Measurements from ENCODE around the gene TROAP. TPM values are rescaled to one million over a fixed set of nuclear protein-coding genes. Genes with fewer than 3 reads are reported as not detected.
"Not testable (repeated sequence)": the region's sequence is repeated elsewhere in the genome, so short reads cannot be mapped to it uniquely, and the experiment has no call there.

TROAP gene
- total RNA-seq, 1 donor from 2014 or later = 58.3 TPM

GRCh38 chr12:49296836-49297694, 26.0 kb upstream of the TROAP start:
- intact Hi-C loops (cut with micrococcal nuclease) = loop anchor here (1.0 to 5.0 kb wide), 3 partner anchors 9 to 215 kb away; no protein-coding TSS in a partner anchor
- peak; percentile 36 for DNase-seq (ENCODE audit: low spot score)
- Mint-ChIP-seq H3K4me1 (ENCODE audit: low read depth) (peaks cover 23% of the 10 kb centered on the region), H3K36me3 (ENCODE audit: low read depth) (no peaks in the 10 kb centered on the region), H3K27ac (no peak overlapping the region), H3K9me3 (no peaks in the 10 kb centered on the region), H3K4me3 (ENCODE audit: low read depth) (peak overlapping the region; percentile 57), H3K27me3 (ENCODE audit: low read depth) (peaks cover 46% of the 10 kb centered on the region)

GRCh38 chr12:49297695-49298060, 25.4 kb upstream of the TROAP start:
- no peak for DNase-seq (ENCODE audit: low spot score)
- no peaks in the 10 kb centered on the region for H3K9me3 Mint-ChIP-seq
- peaks cover 23% of the 10 kb centered on the region for H3K4me1 Mint-ChIP-seq (ENCODE audit: low read depth)
- H3K36me3 Mint-ChIP-seq (ENCODE audit: low read depth) = no peaks in the 10 kb centered on the region
- H3K27me3 Mint-ChIP-seq (ENCODE audit: low read depth) = peaks cover 46% of the 10 kb centered on the region
- no peak overlapping the region for H3K27ac Mint-ChIP-seq
- H3K4me3 Mint-ChIP-seq (ENCODE audit: low read depth) = peak overlapping the region; percentile 52
- intact Hi-C loops (cut with micrococcal nuclease) = loop anchor here (1.0 to 5.0 kb wide), 2 partner anchors 9 to 215 kb away; no protein-coding TSS in a partner anchor

- H3K27me3 Mint-ChIP-seq (ENCODE audit: low read depth) = peaks cover 46% of the 10 kb centered on the region
- no peak for DNase-seq (ENCODE audit: low spot score)
- no peaks in the 10 kb centered on the region for H3K36me3 Mint-ChIP-seq (ENCODE audit: low read depth)
- no peaks in the 10 kb centered on the region for H3K9me3 Mint-ChIP-seq
- intact Hi-C loops (cut with micrococcal nuclease) = loop anchor here (5.0 kb wide), 1 partner anchor 214 kb away; no protein-coding TSS in a partner anchor
- H3K4me1 Mint-ChIP-seq (ENCODE audit: low read depth) = peaks cover 23% of the 10 kb centered on the region
- no peak overlapping the region for H3K27ac Mint-ChIP-seq
- no peak overlapping the region for H3K4me3 Mint-ChIP-seq (ENCODE audit: low read depth)
Observed at GRCh38 chr12:49298160-49298559, 24.9 kb upstream of the TROAP start.

DNA sequence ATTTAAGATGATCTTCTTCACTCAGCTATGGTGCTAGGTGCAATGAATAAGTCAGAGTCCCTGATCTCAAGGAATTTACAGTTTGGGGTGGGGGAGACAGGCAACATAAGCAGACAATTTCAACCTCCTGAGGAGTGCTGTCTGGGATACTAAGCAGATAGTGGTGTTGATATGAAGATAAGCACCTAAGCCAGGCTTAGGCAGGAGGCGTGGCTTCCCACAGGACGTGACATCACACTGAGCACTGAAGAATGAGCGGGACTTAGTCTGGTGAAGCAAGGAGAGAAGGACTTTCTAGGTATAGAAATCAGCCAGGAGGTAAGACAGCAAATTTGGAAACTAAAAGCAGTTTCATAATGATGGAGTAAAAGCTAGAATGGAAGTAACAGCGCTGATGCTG, 21.3 kb upstream of the TROAP start:
- no peaks in the 10 kb centered on the region for H3K9me3 Mint-ChIP-seq
- intact Hi-C loops (cut with micrococcal nuclease) = no loop called here
- H3K4me3 Mint-ChIP-seq (ENCODE audit: low read depth) = no peak overlapping the region
- no peaks in the 10 kb centered on the region for H3K36me3 Mint-ChIP-seq (ENCODE audit: low read depth)
- peaks cover 29% of the 10 kb centered on the region for H3K27me3 Mint-ChIP-seq (ENCODE audit: low read depth)
- H3K27ac Mint-ChIP-seq = no peak overlapping the region
- H3K4me1 Mint-ChIP-seq (ENCODE audit: low read depth) = peaks cover 16% of the 10 kb centered on the region
- peak; percentile 26 for DNase-seq (ENCODE audit: low spot score)

DNA sequence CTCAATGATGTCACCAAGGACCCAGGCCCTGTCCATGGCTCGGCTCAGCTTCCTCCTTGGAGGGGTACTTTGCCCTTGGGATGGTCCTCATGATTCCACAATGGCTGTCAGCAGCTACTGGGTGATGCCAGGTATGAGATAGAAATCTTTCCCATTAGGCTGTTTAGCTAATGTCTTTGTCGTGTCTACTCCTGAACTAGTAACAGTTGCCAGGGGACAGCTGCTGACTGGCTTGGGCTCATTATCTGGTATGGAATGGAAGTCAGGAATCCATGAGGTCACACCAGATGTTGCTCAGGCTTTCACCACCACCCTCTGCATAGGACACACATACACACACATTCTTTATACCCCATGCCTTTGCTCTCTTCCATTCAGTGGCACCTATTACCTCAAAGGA, 18.9 kb upstream of the TROAP start:
- intact Hi-C loops (cut with micrococcal nuclease) = no loop called here
- H3K4me1 Mint-ChIP-seq (ENCODE audit: low read depth) = peaks cover 11% of the 10 kb centered on the region

GRCh38 chr12:49305762-49306510, 17.1 kb upstream of the TROAP start:
- H3K9me3 Mint-ChIP-seq = no peaks in the 10 kb centered on the region
- no peak for DNase-seq (ENCODE audit: low spot score)
- H3K36me3 Mint-ChIP-seq (ENCODE audit: low read depth) = no peaks in the 10 kb centered on the region
- H3K4me3 Mint-ChIP-seq (ENCODE audit: low read depth) = no peak overlapping the region
- peaks cover 32% of the 10 kb centered on the region for H3K27me3 Mint-ChIP-seq (ENCODE audit: low read depth)
- intact Hi-C loops (cut with micrococcal nuclease) = no loop called here
- peaks cover 11% of the 10 kb centered on the region for H3K4me1 Mint-ChIP-seq (ENCODE audit: low read depth)
- no peak overlapping the region for H3K27ac Mint-ChIP-seq

More for the DNA sequence above, 18.9 kb upstream of the TROAP start:
- no peak for DNase-seq (ENCODE audit: low spot score)
- Mint-ChIP-seq H3K36me3 (ENCODE audit: low read depth) (no peaks in the 10 kb centered on the region), H3K27ac (no peak overlapping the region), H3K4me3 (ENCODE audit: low read depth) (no peak overlapping the region), H3K27me3 (ENCODE audit: low read depth) (peaks cover 18% of the 10 kb centered on the region), H3K9me3 (no peaks in the 10 kb centered on the region)

DNA sequence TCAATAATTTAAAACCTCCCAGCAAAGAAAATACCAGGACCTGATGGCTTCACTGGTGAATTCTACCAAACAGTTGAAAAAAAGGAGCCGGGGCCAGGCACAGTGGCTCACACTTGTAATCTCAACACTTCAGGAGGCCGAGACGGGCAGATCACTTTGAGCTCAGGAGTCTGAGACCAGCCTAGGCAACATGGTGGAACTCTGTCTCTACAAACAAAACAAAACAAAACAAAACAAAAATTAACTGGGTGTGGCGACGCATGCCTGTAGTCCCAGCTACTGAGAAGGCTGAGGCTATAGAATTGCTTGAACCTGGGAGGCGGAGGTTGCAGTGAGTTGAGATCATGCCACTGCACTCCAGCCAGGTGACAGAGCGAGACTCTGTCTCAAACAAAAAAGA, 13.7 kb upstream of the TROAP start:
- H3K4me1 Mint-ChIP-seq (ENCODE audit: low read depth) = peaks cover 5% of the 10 kb centered on the region
- H3K4me3 Mint-ChIP-seq (ENCODE audit: low read depth) = no peak overlapping the region
- no peaks in the 10 kb centered on the region for H3K36me3 Mint-ChIP-seq (ENCODE audit: low read depth)
- no peaks in the 10 kb centered on the region for H3K9me3 Mint-ChIP-seq
- DNase-seq (ENCODE audit: low spot score) = no peak
- H3K27me3 Mint-ChIP-seq (ENCODE audit: low read depth) = peaks cover 40% of the 10 kb centered on the region
- no peak overlapping the region for H3K27ac Mint-ChIP-seq
- intact Hi-C loops (cut with micrococcal nuclease) = no loop called here

- DNase-seq (ENCODE audit: low spot score) = not testable (repeated sequence)
Observed at GRCh38 chr12:49310451-49311000, 12.5 kb upstream of the TROAP start.

DNA sequence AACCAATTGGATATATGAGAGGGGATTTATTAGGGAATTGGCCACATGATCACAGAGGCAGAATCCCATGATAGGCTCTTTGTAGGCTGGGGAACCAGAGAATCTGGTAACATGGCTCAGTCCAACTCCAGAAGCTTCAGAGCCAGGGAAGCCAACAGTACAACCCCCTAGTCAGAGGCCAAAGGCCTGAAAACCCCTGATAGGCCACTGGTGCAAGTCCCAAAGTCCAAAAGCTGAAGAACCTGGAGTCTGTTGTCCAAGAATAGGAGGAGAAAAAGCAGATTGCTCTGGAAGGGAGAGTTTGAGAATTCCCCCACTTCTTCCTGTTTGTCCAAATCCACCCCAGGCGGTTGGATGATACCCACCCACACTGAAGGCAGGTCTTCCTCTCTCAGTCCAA, 8.2 kb upstream of the TROAP start:
- intact Hi-C loops (cut with micrococcal nuclease) = no loop called here
- H3K27ac Mint-ChIP-seq = no peak overlapping the region
- H3K4me3 Mint-ChIP-seq (ENCODE audit: low read depth) = no peak overlapping the region
- no peak for DNase-seq (ENCODE audit: low spot score)
- H3K4me1 Mint-ChIP-seq (ENCODE audit: low read depth) = no peaks in the 10 kb centered on the region
- peaks cover 19% of the 10 kb centered on the region for H3K27me3 Mint-ChIP-seq (ENCODE audit: low read depth)
- no peaks in the 10 kb centered on the region for H3K36me3 Mint-ChIP-seq (ENCODE audit: low read depth)
- H3K9me3 Mint-ChIP-seq = no peaks in the 10 kb centered on the region

More at GRCh38 chr12:49310451-49311000, 12.5 kb upstream of the TROAP start:
- H3K4me1 Mint-ChIP-seq (ENCODE audit: low read depth); intact Hi-C loops (cut with micrococcal nuclease); H3K36me3 Mint-ChIP-seq (ENCODE audit: low read depth); H3K9me3 Mint-ChIP-seq; H3K27ac Mint-ChIP-seq; H3K4me3 Mint-ChIP-seq (ENCODE audit: low read depth): not testable (repeated sequence)
- H3K27me3 Mint-ChIP-seq (ENCODE audit: low read depth) = peaks cover 37% of the 10 kb centered on the region

DNA sequence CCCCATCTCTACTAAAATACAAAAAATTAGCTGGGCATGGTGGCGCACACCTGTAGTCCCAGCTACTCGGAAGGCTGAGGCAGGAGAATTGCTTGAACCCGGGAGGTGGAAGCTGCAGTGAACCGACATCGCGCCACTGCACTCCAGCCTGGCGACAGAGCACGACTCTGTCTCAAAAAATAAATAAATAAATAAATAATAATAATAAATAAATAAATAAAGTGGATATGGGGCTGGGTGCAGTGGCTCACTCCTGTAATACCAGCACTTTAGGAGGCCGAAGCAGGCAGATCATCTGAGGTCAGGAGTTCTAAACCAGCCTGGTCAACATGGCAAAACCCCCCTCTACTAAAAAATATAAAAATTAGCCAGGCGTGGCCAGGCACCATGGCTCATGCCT, 5.9 kb upstream of the TROAP start:
- H3K27me3 Mint-ChIP-seq (ENCODE audit: low read depth); H3K27ac Mint-ChIP-seq; H3K4me1 Mint-ChIP-seq (ENCODE audit: low read depth); H3K4me3 Mint-ChIP-seq (ENCODE audit: low read depth); intact Hi-C loops (cut with micrococcal nuclease); H3K9me3 Mint-ChIP-seq; DNase-seq (ENCODE audit: low spot score); H3K36me3 Mint-ChIP-seq (ENCODE audit: low read depth): not testable (repeated sequence)

GRCh38 chr12:49320411-49321103, 2.5 kb upstream of the TROAP start:
- H3K27me3 Mint-ChIP-seq (ENCODE audit: low read depth); H3K9me3 Mint-ChIP-seq; DNase-seq (ENCODE audit: low spot score); intact Hi-C loops (cut with micrococcal nuclease); H3K27ac Mint-ChIP-seq: not testable (repeated sequence)
- peak overlapping the region; percentile 35 for H3K4me3 Mint-ChIP-seq (ENCODE audit: low read depth)
- H3K36me3 Mint-ChIP-seq (ENCODE audit: low read depth) = peaks cover 14% of the 10 kb centered on the region
- H3K4me1 Mint-ChIP-seq (ENCODE audit: low read depth) = peaks cover 12% of the 10 kb centered on the region

DNA sequence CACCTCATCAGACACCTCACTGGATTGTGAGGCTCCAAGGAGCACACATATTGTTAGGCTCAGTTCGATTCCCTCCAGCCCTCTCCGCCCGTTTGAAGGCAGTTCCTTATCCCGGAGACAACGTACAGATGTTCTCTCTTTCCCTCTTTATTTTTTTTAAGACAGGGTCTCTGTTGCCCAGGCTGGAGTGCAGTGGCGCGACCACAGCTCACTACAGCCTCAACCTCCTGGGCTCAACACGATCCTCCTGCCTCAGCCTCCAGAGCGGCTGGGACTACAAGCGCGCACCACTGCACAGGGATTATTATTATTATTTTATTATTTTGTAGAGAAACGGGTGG, 718 bp upstream of the TROAP start:
- intact Hi-C loops (cut with micrococcal nuclease) = loop anchor here (2.0 kb wide), 3 partner anchors 46 to 192 kb away; partner anchors contain the start of genes TUBA1B and TUBA1C
- no peak for DNase-seq (ENCODE audit: low spot score)
- Mint-ChIP-seq H3K36me3 (ENCODE audit: low read depth) (peaks cover 21% of the 10 kb centered on the region), H3K27ac (peak overlapping the region; percentile 82), H3K9me3 (no peaks in the 10 kb centered on the region), H3K4me1 (ENCODE audit: low read depth) (peaks cover 13% of the 10 kb centered on the region), H3K27me3 (ENCODE audit: low read depth) (peaks cover 3% of the 10 kb centered on the region), H3K4me3 (ENCODE audit: low read depth) (peak overlapping the region; percentile 99)

All from activated T-helper 2 cell treated with anti-CD3 and anti-CD28 coated beads, Interferon-gamma antibody, Interleukin-2, Interleukin-4, amounts not matched to agents 10 μg/mL and 5 μg/mL and 100 μg/mL, durations not matched to agents 14 hours and 24 hours and 36 hours (primary cell).